Measurements from ENCODE around the gene PTPN3.

Gene PTPN3

DNA sequence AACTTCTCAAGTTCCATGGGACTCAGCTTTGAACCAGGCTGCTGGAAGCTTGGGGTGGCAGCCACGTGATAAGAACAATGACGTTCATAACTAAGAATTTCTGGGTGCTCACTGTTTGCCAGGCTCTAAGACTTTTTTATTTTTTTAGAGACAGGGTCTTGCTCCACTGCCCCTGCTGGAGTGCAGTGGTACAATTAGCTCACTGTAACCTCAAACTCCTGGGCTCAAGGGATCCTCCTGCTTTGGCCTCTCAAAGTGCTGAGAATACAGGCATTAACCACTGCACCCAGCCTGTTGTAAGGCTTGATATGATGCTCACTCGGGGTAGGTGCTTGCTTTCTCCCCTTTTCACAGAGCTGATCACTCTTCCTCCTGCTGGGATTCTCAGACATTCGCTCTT, 38.7 kb downstream of the PTPN3 start:
- DNase-seq = no peak
- no peak for TF ChIP-seq GATA1 (IDR thresholded peaks at IDR 0.05; ENCODE audit: low read depth, low read length)
- no peak for TF ChIP-seq POLR2A (IDR thresholded peaks at IDR 0.05; ENCODE audit: low read length)

DNA sequence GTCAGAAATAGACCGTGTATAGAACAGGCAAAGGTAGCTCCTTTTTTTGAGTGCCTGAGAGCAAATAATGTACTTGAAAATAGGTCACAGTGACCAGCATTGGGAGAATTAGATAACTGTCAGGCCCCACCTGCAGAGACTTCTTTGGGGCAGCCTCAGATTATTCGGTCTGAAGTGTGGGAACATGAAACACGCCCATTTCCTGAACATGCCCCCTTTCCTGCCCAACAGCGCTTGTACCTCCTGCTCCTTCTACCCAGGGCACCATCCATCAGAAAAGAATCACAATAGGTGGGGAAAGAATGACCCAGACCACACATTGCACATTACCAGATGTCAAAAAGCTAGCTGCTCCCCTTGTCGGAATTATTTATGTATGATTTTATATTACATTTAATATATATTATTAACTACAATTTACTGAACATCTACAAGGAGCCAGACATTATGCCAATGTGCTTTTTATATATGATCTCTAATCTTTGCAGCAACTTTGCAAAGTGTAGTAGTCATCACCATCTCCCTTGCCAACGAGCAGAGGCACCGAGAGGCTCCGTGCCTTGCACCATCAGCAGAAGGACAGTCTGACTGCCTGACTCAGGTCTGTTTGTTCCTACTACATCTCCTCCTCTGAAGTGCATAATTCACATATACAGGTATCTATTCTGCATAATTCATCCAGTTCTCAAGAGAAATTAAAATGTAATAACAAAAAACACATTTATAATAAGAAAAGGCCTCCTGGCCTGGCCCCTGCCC, 39.5 kb downstream of the PTPN3 start:
- no peak for DNase-seq
- TF ChIP-seq POLR2A (IDR thresholded peaks at IDR 0.05; ENCODE audit: low read length) (no peak), GATA1 (IDR thresholded peaks at IDR 0.05; ENCODE audit: low read depth, low read length) (no peak)

DNA sequence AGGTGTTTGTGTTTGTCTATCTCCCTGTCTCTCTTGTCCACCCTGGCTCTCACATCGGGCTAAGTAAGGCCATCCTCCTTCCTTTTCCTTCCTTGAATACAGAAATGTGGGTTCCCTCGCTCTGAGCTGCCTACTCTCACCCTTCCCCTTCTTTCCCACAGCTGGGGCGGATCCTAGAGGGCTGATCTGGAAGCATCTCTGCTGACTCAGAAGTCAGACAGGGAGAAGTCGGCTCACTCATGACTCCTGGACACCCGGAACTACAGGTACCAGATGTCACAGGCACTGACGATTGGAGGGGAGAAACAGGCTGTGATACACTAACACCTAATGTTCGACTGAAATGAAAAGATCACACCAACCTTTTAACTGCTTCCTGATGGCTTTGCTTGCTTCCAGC, 41.3 kb downstream of the PTPN3 start:
- TF ChIP-seq GATA1 (IDR thresholded peaks at IDR 0.05; ENCODE audit: low read depth, low read length) (no peak), POLR2A (IDR thresholded peaks at IDR 0.05; ENCODE audit: low read length) (no peak)
- DNase-seq = no peak

DNA sequence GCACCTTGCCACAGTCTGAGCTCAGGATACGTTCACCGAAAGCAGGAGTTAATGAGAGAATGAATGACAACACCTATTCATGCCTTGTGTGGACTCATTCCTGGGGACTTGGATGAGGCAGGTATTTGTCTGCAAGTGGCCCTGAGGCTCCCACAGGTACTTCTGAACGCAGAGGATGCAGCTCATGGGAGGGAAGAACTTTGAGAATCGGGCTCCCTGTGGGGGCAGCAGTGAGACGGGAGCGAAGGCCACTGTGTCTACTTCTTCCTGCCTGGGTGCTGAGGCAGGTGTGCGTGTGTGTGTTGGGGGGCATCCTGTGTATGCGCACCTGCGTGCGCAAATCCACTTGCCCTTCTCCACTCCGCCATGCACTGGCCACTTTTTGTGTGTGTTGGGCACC, 42.2 kb downstream of the PTPN3 start:
- no peak for DNase-seq
- TF ChIP-seq POLR2A (IDR thresholded peaks at IDR 0.05; ENCODE audit: low read length) (no peak), GATA1 (IDR thresholded peaks at IDR 0.05; ENCODE audit: low read depth, low read length) (no peak)

DNA sequence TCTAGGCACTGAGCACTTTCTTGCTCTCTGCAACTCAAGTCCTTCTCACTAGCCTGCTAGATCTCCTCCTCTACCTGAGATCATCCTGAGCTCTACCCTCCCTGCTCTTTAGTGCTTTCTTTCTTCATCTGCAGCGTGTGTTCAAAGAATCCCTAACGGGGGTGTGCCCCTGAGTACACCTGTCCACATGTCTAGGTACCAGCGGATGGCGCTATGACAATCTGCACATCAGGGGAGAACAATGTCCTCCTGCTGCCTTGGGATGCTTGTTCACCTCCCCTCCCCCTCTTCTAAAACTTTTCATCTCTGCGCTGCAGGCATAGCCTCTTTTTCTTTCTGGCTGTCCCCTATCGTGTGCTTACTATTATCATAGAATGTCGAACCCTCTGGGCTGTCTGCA, 42.7 kb downstream of the PTPN3 start:
- no peak for TF ChIP-seq GATA1 (IDR thresholded peaks at IDR 0.05; ENCODE audit: low read depth, low read length)
- DNase-seq = no peak

DNA sequence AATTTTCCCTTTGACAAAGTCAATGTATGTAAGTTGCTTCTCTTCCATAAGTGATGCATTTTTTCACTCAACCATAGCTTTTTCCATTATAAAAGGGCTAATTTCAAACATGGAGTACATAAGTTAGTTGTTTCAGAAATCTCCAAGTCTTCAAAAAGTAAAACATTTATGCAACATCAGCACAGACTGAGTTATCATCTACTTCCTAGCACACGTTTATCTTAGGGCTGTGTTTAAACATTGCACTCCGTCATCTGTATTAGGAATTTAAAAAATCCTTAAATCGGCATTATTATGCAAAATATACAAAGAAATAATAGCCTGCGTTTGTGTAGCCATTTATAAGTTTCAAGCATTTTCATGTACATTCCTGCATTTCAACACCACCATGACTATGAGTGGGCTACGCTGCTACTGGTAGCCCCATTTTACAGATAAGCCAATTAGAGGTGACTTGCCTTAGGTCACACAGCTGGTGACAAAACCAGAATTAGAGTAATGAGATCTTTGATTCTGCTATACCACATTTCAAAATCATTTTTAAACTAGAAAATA, 43.4 kb downstream of the PTPN3 start:
- DNase-seq = no peak
- TF ChIP-seq GATA1 (IDR thresholded peaks at IDR 0.05; ENCODE audit: low read depth, low read length) = no peak
- no peak for TF ChIP-seq POLR2A (IDR thresholded peaks at IDR 0.05; ENCODE audit: low read length)

DNA sequence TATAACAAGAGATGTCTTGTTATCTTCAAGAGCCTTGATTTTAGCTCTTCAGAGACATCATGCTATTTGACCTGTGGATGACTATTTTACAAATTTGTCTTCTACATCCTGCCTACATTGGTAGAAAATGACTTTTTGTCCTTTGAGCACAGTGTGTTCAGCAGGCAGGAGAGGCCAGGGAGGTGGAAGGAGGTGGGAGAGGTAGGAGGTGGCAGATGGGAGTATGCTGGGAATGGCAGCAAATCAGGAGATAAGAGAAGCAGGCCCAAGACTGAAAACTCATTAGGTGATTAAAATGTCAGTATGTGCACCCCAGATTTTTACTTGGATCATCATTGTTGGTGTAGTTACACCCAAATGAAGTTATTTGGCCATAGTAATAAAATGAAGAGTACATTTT, 44.1 kb downstream of the PTPN3 start:
- TF ChIP-seq POLR2A (IDR thresholded peaks at IDR 0.05; ENCODE audit: low read length) (no peak), GATA1 (IDR thresholded peaks at IDR 0.05; ENCODE audit: low read depth, low read length) (no peak)
- no peak for DNase-seq

DNA sequence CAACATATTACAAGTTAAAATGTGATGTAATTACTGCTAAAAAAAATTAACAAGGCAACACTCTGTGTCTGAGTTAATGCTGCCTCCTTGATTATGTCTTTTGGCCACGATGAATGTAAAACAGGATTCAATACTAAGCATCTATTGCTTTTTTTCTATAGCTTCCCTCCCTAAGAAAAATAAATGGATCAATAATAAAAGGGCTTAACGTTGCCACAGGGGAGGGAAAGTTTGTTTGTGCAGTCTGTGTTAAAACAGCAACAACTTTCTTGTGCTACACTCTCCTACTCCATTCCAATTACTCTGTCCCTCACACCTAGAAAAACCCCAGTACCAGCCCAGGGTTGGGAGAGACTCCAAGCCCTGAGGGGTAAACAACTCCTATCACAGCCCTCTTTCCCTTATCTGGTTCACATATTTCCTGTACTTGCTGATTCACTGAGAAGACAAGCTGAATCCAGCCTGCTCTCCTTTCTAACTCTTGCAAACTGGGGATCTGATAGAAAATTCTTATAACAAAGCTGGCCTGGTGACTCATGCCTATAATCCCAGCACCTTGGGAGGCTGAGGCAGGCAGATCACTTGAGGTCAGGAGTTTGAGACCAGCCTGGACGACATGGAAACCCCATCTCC, 44.8 kb downstream of the PTPN3 start:
- TF ChIP-seq GATA1 (IDR thresholded peaks at IDR 0.05; ENCODE audit: low read depth, low read length) = no peak
- no peak for TF ChIP-seq POLR2A (IDR thresholded peaks at IDR 0.05; ENCODE audit: low read length)
- no peak for DNase-seq

DNA sequence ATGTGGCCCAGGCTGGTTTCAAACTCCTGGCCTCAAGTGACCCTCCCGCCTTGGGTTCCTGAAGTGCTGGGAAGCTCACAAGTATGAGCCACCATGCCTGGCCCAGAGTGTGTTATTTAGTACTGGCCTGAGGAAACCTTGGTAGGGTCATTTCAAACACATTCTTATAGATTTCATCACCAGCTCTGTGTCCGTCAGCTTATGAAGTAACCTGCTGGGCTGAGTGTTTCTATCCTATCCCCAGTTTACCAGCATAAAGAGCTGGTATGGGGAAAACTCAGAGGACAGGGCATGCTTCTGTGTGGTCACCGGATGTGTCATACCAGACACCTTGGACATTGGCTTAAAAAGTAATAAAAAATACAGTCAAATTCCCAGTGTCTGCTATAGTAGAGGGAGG, 45.3 kb downstream of the PTPN3 start:
- no peak for TF ChIP-seq GATA1 (IDR thresholded peaks at IDR 0.05; ENCODE audit: low read depth, low read length)
- no peak for TF ChIP-seq POLR2A (IDR thresholded peaks at IDR 0.05; ENCODE audit: low read length)
- no peak for DNase-seq

DNA sequence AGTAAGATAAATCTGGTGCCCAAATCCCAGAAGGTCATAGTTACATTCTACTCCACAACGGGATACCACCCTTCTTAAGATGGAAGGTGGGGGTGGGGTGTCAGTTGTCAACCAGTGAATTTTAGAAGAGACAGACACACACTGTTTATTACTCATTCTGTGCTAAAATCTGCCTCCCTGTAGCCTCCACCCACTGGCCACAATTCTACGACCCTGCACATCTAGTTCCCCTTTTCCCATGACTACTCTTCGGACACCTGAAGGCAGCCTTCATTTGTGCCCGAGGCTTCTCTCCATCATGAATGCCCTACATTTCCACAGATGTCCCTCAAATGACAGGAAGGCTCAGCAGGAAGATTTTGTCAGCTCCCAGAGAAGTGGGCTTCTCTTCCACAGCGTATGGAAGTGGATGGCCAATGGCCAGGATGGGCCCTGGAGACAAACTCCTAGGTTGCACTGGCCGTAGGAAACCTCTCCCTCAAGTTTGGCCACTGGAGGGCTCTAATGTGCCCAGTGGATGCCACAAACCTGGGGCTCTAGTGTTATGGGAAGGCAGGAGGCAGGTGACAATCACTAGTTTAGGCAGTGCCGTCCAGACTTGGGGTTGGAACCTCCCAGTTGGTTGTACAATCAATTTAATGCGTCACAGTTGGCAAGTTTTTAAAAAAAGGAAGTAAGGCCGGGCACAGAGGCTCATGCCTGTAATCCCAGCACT, 46.6 kb downstream of the PTPN3 start:
- DNase-seq = no peak
- TF ChIP-seq POLR2A (IDR thresholded peaks at IDR 0.05; ENCODE audit: low read length) = no peak
- TF ChIP-seq GATA1 (IDR thresholded peaks at IDR 0.05; ENCODE audit: low read depth, low read length) = no peak

DNA sequence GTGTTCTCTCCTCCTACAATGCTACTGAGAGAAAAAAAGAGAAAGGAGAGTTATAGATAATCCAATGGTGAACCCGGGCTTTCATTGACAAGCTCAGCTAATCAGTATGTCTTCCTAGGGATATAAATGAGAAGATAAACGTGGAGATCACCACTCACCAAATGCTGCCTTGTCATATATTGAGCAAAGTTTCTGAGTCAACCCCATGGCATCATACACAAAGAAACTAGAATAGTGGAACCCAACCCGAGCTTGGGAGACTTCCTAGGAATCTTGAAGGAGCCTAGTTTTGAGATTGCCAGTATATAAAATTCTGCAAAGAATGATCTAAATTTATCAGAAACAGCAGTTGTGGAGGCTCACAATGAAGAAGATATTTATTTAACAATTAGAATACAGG, 47.8 kb downstream of the PTPN3 start:
- no peak for DNase-seq
- TF ChIP-seq POLR2A (IDR thresholded peaks at IDR 0.05; ENCODE audit: low read length) (no peak), GATA1 (IDR thresholded peaks at IDR 0.05; ENCODE audit: low read depth, low read length) (no peak)

DNA sequence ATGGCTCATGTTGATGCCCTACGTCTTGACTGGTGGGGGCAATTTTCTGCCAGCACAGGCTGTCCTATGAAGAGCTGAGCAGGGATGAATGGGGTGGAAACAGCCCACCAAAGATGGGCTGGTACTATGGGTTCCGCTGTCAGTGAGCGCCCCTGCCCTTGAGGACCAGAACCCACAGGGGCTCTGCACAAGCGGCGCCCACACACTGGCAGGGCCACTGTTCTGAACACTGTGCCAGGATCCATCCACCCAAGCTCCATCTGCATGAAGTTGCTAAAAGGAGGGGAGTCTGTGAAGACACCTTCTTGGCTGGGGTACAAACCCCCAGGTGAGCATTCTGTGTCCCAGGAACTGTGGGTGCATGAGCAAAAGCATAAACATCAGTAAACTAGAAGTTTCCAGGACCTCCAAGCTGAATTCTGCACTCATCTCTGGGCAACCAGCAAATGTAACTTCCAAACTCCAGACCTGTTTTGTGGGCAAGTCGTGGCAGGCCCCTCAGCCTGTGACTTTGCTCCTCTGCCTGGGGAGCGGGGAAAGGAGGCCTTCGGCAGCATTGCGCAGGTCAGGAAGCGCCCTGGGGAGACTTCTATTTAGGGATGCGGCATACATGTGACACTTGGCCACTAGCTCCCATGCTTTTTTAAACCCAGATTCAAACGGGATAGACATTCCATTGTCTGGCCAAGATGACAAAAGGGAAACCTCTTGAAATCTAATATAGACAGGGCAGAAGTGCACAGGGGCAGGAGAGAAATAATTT, 48.9 kb downstream of the PTPN3 start:
- no peak for DNase-seq
- TF ChIP-seq GATA1 (IDR thresholded peaks at IDR 0.05; ENCODE audit: low read depth, low read length) (no peak), POLR2A (IDR thresholded peaks at IDR 0.05; ENCODE audit: low read length) (no peak)

DNA sequence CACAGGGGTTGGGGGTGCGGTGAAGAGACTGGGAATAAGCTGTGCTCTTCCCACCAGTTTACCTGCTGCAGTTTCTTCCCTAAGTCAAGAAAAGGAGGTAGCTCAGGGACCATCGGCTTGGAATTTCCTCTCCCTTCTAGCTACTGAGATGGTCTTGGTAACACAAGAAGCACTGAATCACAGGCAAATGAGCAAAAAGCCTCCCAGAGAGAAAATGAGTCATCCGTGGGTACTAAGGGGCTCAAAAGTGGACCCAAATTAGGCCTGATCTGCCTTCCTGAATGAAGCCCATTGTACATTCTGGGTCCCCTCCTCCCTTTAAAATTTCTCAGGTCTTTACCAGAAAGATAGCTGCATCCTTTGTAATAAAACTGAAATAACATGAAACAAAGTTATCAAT, 49.9 kb downstream of the PTPN3 start:
- no peak for TF ChIP-seq GATA1 (IDR thresholded peaks at IDR 0.05; ENCODE audit: low read depth, low read length)
- no peak for TF ChIP-seq POLR2A (IDR thresholded peaks at IDR 0.05; ENCODE audit: low read length)
- DNase-seq = no peak

All from erythroblast (primary cell).